ENCODE measurements around the gene MYO9B. TPM values are rescaled to one million over a fixed set of nuclear protein-coding genes. Genes with fewer than 3 reads are reported as not detected.

The MYO9B gene
- total and polyA plus RNA-seq, 2 of the 13 experiments (the other 11 are each of a cell fraction or from before 2014, with no cell fraction given) = 18.0 to 18.3 TPM

- peak; percentile 71 for TF ChIP-seq ZBTB40 (IDR thresholded peaks at IDR 0.05)
- TF ChIP-seq ZBTB40 (CRISPR knock-in tag; IDR thresholded peaks at IDR 0.05) = no peak
- TF ChIP-seq ZNF563 (CRISPR knock-in tag; IDR thresholded peaks at IDR 0.05) = peak; percentile 74
- peak; percentile 50; the same call in 1 of the 2 replicates for TF ChIP-seq ZNF749 (CRISPR knock-in tag; IDR thresholded peaks at IDR 0.05; ENCODE audit: borderline replicate concordance)
- 0 out of 2 replicates have a peak, but pooled peaks have one; percentile 7 for TF ChIP-seq KLF11 (CRISPR knock-in tag; IDR thresholded peaks at IDR 0.05)
- no peak for TF ChIP-seq PLRG1 (conservative IDR thresholded peaks at IDR 0.05)
- peak; percentile 93 for TF ChIP-seq FOXK1 (CRISPR knock-in tag; IDR thresholded peaks at IDR 0.05; ENCODE audit: borderline replicate concordance, low read depth)
- peak; percentile 67; the same call in 1 of the 2 replicates for TF ChIP-seq ZNF788 (CRISPR knock-in tag; IDR thresholded peaks at IDR 0.05; ENCODE audit: borderline replicate concordance)
- peak; percentile 44; the same call in 1 of the 2 replicates for TF ChIP-seq ZSCAN9 (CRISPR knock-in tag; IDR thresholded peaks at IDR 0.05; ENCODE audit: borderline replicate concordance)
- peak; percentile 74; the same call in 1 of the 2 replicates for TF ChIP-seq MIER3 (CRISPR knock-in tag; IDR thresholded peaks at IDR 0.05; ENCODE audit: borderline replicate concordance)
- TF ChIP-seq ZNF296 (CRISPR knock-in tag; conservative IDR thresholded peaks at IDR 0.05) = peak; percentile 94
- no peak for TF ChIP-seq ZNF703 (CRISPR knock-in tag; IDR thresholded peaks at IDR 0.05; ENCODE audit: borderline replicate concordance)
- TF ChIP-seq ZNF274 (CRISPR knock-in tag; IDR thresholded peaks at IDR 0.05) = peak; percentile 82
- peak; percentile 69 for TF ChIP-seq THRA (CRISPR knock-in tag; IDR thresholded peaks at IDR 0.05; ENCODE audit: borderline replicate concordance)
Observed at GRCh38 chr19:17215127-17215971, 139.8 kb downstream of the MYO9B start, which contains the start of gene USE1 (continued).
